B cell (primary cell): ENCODE data around the gene C10orf62. TPM values are rescaled to one million over a fixed set of nuclear protein-coding genes. Genes with fewer than 3 reads are reported as not detected.

Experiments
- ATAC-seq: fragments of 200-7000 bp; cut with Tn5 transposase; one replicate; pipeline ENCODE4 v1.10.0; 2021; ENCODE audit warnings: low read depth, mild to moderate bottlenecking, moderate number of reproducible peaks, moderate library complexity
- CTCF ChIA-PET: fragments of 350-600 bp; sonication (Branson Sonifier 250); formaldehyde crosslinking; loops from one replicate; lab custom pipeline; 2021; ENCODE audit warnings: antibody characterized with exemption, inconsistent platforms; lab: Charles Lee
- POLR2A ChIA-PET: fragments of 350-600 bp; sonication (Branson Sonifier 250); formaldehyde crosslinking; loops from one replicate; lab custom pipeline; 2021; ENCODE audit warnings: antibody characterized with exemption; lab: Charles Lee
- DNase-seq: peaks from one replicate; pipeline ENCODE4 v3.0.0; 2013
- H2AFZ ChIP-seq: 2 replicates; pipeline ENCODE4 v1.6.1; 2012; ENCODE audit warnings: mild to moderate bottlenecking, low read depth, low read length; ENCODE audit not compliant: insufficient read depth, poor library complexity, severe bottlenecking
- H3K27ac ChIP-seq, 2 donors: 1 replicate in 1 of 2; 2 replicates in 1 of 2; pipeline ENCODE4 v1.5.1; 2012 to 2013; ENCODE audit warnings: low read length in 2 of 2, mild to moderate bottlenecking in 2 of 2, moderate library complexity in 1 of 2
- H3K27me3 ChIP-seq, 4 experiments: fragments of 200-600 bp in 1 of 4; sonication (generic) in 1 of 4; replicated peaks in 1 of 4; 1 replicate in 2 of 4; 2 replicates in 2 of 4; pipeline versions ENCODE4 v1.6.1 to v1.7.0; 2013 to 2016; ENCODE audit warnings: low read length in 3 of 4, mild to moderate bottlenecking in 2 of 4, mixed read lengths in 1 of 4, moderate library complexity in 1 of 4; ENCODE audit not compliant: insufficient read depth in 4 of 4, control insufficient read depth in 3 of 4; ENCODE audit errors: control extremely low read depth in 1 of 4
- H3K36me3 ChIP-seq, 2 experiments: replicated peaks in 1 of 2; 1 replicate in 1 of 2; 2 replicates in 1 of 2; pipeline versions ENCODE4 v1.6.1 to v1.7.1; 2013; ENCODE audit warnings: low read length in 1 of 2; ENCODE audit not compliant: insufficient read depth in 2 of 2, control insufficient read depth in 1 of 2; ENCODE audit errors: control extremely low read depth in 1 of 2, extremely low read depth in 1 of 2
- H3K4me1 ChIP-seq, 2 donors: fragments of 200-600 bp in 1 of 2; sonication (generic) in 1 of 2; 1 replicate in 1 of 2; 2 replicates in 1 of 2; pipeline versions ENCODE4 v1.5.1 to v1.6.1; 2013 to 2017; ENCODE audit warnings: low read length in 2 of 2; ENCODE audit not compliant: control insufficient read depth in 2 of 2, insufficient read depth in 2 of 2
- H3K4me2 ChIP-seq: replicated peaks from 2 replicates; pipeline ENCODE3; 2012; ENCODE audit warnings: mild to moderate bottlenecking, low read depth, low read length; ENCODE audit not compliant: poor library complexity, severe bottlenecking
- H3K4me3 ChIP-seq, 5 experiments: fragments of 200-600 bp in 1 of 5; sonication (generic) in 1 of 5; 1 replicate in 3 of 5; 2 replicates in 2 of 5; pipeline versions ENCODE4 v1.5.1 to v1.7.0; 2011 to 2016; ENCODE audit warnings: low read length in 4 of 5, mild to moderate bottlenecking in 4 of 5, low read depth in 2 of 5, control low read depth in 1 of 5, moderate library complexity in 1 of 5; ENCODE audit not compliant: insufficient read depth in 1 of 5; ENCODE audit errors: control extremely low read depth in 1 of 5, extremely low read depth in 1 of 5
- H3K79me2 ChIP-seq: fragments of 200-600 bp; sonication (generic); one replicate; pipeline ENCODE4 v1.6.0; 2016; ENCODE audit warnings: low read length; ENCODE audit not compliant: control insufficient read depth, insufficient read depth
- H3K9ac ChIP-seq: fragments of 200-600 bp; sonication (generic); 2 replicates; pipeline ENCODE4 v1.6.1; 2017; ENCODE audit warnings: mild to moderate bottlenecking, low read length, moderate library complexity
- H3K9me3 ChIP-seq, 3 donors: one replicate each; pipeline versions ENCODE4 v1.6.1 to v1.7.1; 2013; ENCODE audit warnings: low read length in 2 of 3; ENCODE audit not compliant: control insufficient read depth in 2 of 3, insufficient read depth in 1 of 3; ENCODE audit errors: control extremely low read depth in 1 of 3
- H4K20me1 ChIP-seq: 2 replicates; pipeline ENCODE4 v1.6.0; 2012; ENCODE audit warnings: mild to moderate bottlenecking, low read length; ENCODE audit not compliant: insufficient read depth, control insufficient read depth, poor library complexity, severe bottlenecking
- H3K27ac Mint-ChIP-seq: one replicate; pipeline ENCODE4 v1.8.0; 2021; ENCODE audit warnings: mixed read lengths
- H3K27me3 Mint-ChIP-seq: one replicate; pipeline ENCODE4 v1.8.0; 2021; ENCODE audit warnings: mixed read lengths
- H3K4me1 Mint-ChIP-seq: one replicate; pipeline ENCODE4 v1.8.0; 2021; ENCODE audit warnings: mixed read lengths
- H3K4me3 Mint-ChIP-seq: one replicate; pipeline ENCODE4 v1.8.0; 2021; ENCODE audit warnings: mixed read lengths
- H3K9me3 Mint-ChIP-seq: one replicate; pipeline ENCODE4 v1.8.0; 2022; ENCODE audit warnings: mixed read lengths; ENCODE audit not compliant: insufficient read depth
- CTCF ChIP-seq: fragments of 200-600 bp; IDR thresholded peaks from one replicate; pipeline ENCODE4 v1.8.0; 2022; ENCODE audit warnings: antibody characterized with exemption, mild to moderate bottlenecking
- EZH2 ChIP-seq: IDR thresholded peaks from 2 replicates; pipeline ENCODE4 v1.6.1; 2012; ENCODE audit warnings: borderline replicate concordance, low read depth, mild to moderate bottlenecking, moderate library complexity, low read length; ENCODE audit not compliant: insufficient read depth, poor library complexity, severe bottlenecking
- WGBS: methylation state at CpG from one replicate; pipeline ENCODE4 v1.1.5; 2013; ENCODE audit warnings: missing lambda C conversion rate; ENCODE audit not compliant: insufficient coverage; 5-methylcytosine and 5-hydroxymethylcytosine counted together
- intact Hi-C: fragments of 100-400 bp; cut with micrococcal nuclease; formaldehyde crosslinking; loops from one replicate; pipeline ENCODE4 v1.10.0; 2022
- polyA plus RNA-seq: library from polyadenylated mRNA; depleted of rRNA; stranded (reverse); fragments of >200 nt; gene quantifications from 2 replicates; pipeline ENCODE4 v1.2.3, GENCODE V29; 2012
- total RNA-seq, 2 donors: library from RNA; stranded (reverse); fragments of 120-200 nt in 1 of 2; gene quantifications; 1 replicate in 1 of 2; 2 replicates in 1 of 2; pipeline versions ENCODE4 v1.2.3 to v1.2.4, GENCODE V29; 2013 to 2022

C10orf62 gene
- total and polyA plus RNA-seq, 2 donors (not counting 1 experiment from before 2014, with no cell fraction given) = not detected

- CTCF ChIA-PET = no interaction called here
- no peaks in the 10 kb centered on the region for H3K79me2 ChIP-seq
- no peak overlapping the region for H3K4me3 Mint-ChIP-seq
These were observed 41.6 kb upstream of the C10orf62 start for GRCh38 chr10:97547962-97548361.

More at GRCh38 chr10:97547962-97548361, 41.6 kb upstream of the C10orf62 start:
- no peak for DNase-seq
- no peaks in the 10 kb centered on the region for H4K20me1 ChIP-seq
- H2AFZ ChIP-seq = no peak overlapping the region
- TF ChIP-seq CTCF (no peak), EZH2 (no peak)
- no peaks in the 10 kb centered on the region for H3K27me3 ChIP-seq
- no peak overlapping the region for H3K9ac ChIP-seq
- H3K4me3 ChIP-seq = no peak overlapping the region
- H3K4me1 ChIP-seq = no peaks in the 10 kb centered on the region
- no peaks in the 10 kb centered on the region for H3K36me3 ChIP-seq
- Mint-ChIP-seq H3K9me3 (no peaks in the 10 kb centered on the region), H3K4me1 (no peaks in the 10 kb centered on the region), H3K27me3 (peaks cover 8% of the 10 kb centered on the region), H3K27ac (no peak overlapping the region)
- no peak for ATAC-seq
- 81% methylated on average over 3 of the region's 4 CpGs for WGBS
- H3K4me2 ChIP-seq = no peak overlapping the region
- intact Hi-C loops = no loop called here
- no peaks in the 10 kb centered on the region for H3K9me3 ChIP-seq
- H3K27ac ChIP-seq = no peak overlapping the region
- POLR2A ChIA-PET = no interaction called here
